ENCODE data around the gene SESTD1.

DNA sequence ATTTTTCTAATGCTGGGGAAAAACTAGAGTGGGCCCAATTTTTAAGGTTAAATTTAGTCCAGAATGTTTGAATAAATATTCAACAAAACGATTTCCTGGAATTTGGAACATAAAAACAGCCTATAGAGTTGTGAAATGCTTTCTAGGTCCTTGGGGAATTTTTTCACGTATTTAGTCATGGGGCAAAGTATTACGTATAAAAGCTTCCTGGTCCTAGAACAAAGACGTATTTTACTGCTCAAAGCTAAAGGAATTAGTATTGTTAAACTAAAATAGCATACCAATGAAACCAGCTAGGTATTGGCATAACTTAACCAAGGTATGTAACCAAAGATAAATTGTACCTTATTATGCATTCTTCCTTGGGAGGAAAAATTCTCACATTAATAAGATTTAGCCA, 1.6 kb downstream of the SESTD1 start:
- TF ChIP-seq, protein P1, sequence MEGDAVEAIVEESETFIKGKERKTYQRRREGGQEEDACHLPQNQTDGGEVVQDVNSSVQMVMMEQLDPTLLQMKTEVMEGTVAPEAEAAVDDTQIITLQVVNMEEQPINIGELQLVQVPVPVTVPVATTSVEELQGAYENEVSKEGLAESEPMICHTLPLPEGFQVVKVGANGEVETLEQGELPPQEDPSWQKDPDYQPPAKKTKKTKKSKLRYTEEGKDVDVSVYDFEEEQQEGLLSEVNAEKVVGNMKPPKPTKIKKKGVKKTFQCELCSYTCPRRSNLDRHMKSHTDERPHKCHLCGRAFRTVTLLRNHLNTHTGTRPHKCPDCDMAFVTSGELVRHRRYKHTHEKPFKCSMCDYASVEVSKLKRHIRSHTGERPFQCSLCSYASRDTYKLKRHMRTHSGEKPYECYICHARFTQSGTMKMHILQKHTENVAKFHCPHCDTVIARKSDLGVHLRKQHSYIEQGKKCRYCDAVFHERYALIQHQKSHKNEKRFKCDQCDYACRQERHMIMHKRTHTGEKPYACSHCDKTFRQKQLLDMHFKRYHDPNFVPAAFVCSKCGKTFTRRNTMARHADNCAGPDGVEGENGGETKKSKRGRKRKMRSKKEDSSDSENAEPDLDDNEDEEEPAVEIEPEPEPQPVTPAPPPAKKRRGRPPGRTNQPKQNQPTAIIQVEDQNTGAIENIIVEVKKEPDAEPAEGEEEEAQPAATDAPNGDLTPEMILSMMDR (IDR thresholded peaks at IDR 0.05; ENCODE audit: low read length), result no peak
- no peak for TF ChIP-seq EZH2 (IDR thresholded peaks at IDR 0.05; ENCODE audit: borderline replicate concordance, low read length)

All from OCI-LY1 (cell line).